Keratinocyte (primary cell): ENCODE measurements around the gene FRMD3.

ENCODE experiments used
- EZH2 ChIP-seq: IDR thresholded peaks from one replicate; pipeline ENCODE4 v1.6.1; 2012; ENCODE audit warnings: inconsistent platforms, mild to moderate bottlenecking, low read length, moderate library complexity
- TF ChIP-seq, protein P1 (sequence below), 3 experiments: IDR thresholded peaks in 1 of 3; conservative IDR thresholded peaks in 1 of 3; optimal IDR thresholded peaks in 1 of 3; 2 replicates in 2 of 3; 3 replicates in 1 of 3; pipeline versions ENCODE3 to v1.5.1; 2011; ENCODE audit warnings: low read length in 3 of 3, mild to moderate bottlenecking in 3 of 3, moderate library complexity in 2 of 3, control low read depth in 1 of 3, inconsistent platforms in 1 of 3; ENCODE audit not compliant: insufficient read depth in 2 of 3; ENCODE audit errors: extremely low read depth in 1 of 3

DNA sequence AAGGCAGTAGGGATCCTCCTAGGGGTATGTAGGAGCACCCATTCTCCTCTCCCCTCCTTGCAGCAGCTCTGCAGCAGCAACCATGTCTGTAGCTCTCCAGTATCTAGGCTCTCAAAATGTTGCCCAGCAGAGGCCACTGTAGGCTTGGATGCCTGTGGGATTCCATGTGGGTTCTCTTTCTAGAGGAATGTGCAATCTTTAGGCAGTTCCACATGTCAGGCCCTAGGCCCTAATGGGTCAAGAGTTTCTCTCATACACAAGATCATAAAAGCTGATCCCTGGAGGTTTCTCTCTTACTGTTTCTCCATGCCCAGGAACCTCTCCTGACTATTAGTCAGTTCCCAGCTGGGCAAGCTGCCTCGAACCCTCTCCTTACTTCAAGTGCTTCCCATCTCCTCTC lies 215.8 kb downstream of the FRMD3 start:
- TF ChIP-seq EZH2 = no peak
- TF ChIP-seq, protein P1, sequence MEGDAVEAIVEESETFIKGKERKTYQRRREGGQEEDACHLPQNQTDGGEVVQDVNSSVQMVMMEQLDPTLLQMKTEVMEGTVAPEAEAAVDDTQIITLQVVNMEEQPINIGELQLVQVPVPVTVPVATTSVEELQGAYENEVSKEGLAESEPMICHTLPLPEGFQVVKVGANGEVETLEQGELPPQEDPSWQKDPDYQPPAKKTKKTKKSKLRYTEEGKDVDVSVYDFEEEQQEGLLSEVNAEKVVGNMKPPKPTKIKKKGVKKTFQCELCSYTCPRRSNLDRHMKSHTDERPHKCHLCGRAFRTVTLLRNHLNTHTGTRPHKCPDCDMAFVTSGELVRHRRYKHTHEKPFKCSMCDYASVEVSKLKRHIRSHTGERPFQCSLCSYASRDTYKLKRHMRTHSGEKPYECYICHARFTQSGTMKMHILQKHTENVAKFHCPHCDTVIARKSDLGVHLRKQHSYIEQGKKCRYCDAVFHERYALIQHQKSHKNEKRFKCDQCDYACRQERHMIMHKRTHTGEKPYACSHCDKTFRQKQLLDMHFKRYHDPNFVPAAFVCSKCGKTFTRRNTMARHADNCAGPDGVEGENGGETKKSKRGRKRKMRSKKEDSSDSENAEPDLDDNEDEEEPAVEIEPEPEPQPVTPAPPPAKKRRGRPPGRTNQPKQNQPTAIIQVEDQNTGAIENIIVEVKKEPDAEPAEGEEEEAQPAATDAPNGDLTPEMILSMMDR (optimal IDR thresholded peaks at IDR 0.05 in 1 of 3, IDR thresholded peaks at IDR 0.05 in 1 of 3, conservative IDR thresholded peaks at IDR 0.05 in 1 of 3; ENCODE audit: extremely low read depth in 1 of 3, insufficient read depth in 2 of 3, low read length in 3 of 3) = no peak
